NCI-H460 (cell line): ENCODE measurements around the gene GAB4. TPM values are rescaled to one million over a fixed set of nuclear protein-coding genes. Genes with fewer than 3 reads are reported as not detected.
"Not testable (repeated sequence)": the region's sequence is repeated elsewhere in the genome, so short reads cannot be mapped to it uniquely, and the experiment has no call there.

Source experiments
- DNase-seq: peaks from one replicate; pipeline ENCODE4 v3.0.0-alpha.2; 2016; ENCODE audit warnings: low read depth; ENCODE audit errors: extremely low read depth
- polyA plus RNA-seq: library from polyadenylated mRNA; depleted of rRNA; stranded (reverse); fragments of >200 nt; gene quantifications from 2 replicates; pipeline ENCODE4 v1.2.3, GENCODE V29; 2014; cell fraction: nucleus; rRNA removed
- total RNA-seq: library from RNA; depleted of rRNA; stranded (reverse); fragments of >200 nt; shearing (Covaris generic); gene quantifications from 2 replicates; pipeline ENCODE4 v1.2.3, GENCODE V29; 2014; rRNA removed

GAB4 gene
- total RNA-seq, result not detected in 2 replicates
- not detected in 2 replicates for polyA plus RNA-seq

GRCh38 chr22:17007852-17008731 is at the start of gene GAB4:
Gene GAB4, minus strand, starts transcription at chr22:17008222. Its CDS starts 108 bp downstream, at chr22:17008114.
- no peak for DNase-seq

- DNase-seq, result no peak
Observed at GRCh38 chr22:17056807-17057206, 48.8 kb upstream of the GAB4 start.

GRCh38 chr22:17056058-17056457 is 48.0 kb upstream of the GAB4 start:
- DNase-seq, result no peak

- no peak for DNase-seq
Observed at GRCh38 chr22:17047656-17048055, 39.6 kb upstream of the GAB4 start.

GRCh38 chr22:17046566-17047348 is 38.7 kb upstream of the GAB4 start:
- no peak for DNase-seq

GRCh38 chr22:17043521-17043920 is 35.5 kb upstream of the GAB4 start:
- DNase-seq, result no peak

- not testable (repeated sequence) for DNase-seq
Observed at GRCh38 chr22:17036842-17037711, 29.1 kb upstream of the GAB4 start.

- not testable (repeated sequence) for DNase-seq
Observed at GRCh38 chr22:17035976-17036841, 28.2 kb upstream of the GAB4 start.

GRCh38 chr22:17035246-17035645 is 27.2 kb upstream of the GAB4 start:
- no peak for DNase-seq

- DNase-seq, result not testable (repeated sequence)
Observed at GRCh38 chr22:17034532-17034931, 26.5 kb upstream of the GAB4 start.

- not testable (repeated sequence) for DNase-seq
Observed at GRCh38 chr22:17032277-17032676, 24.3 kb upstream of the GAB4 start.

- DNase-seq, result not testable (repeated sequence)
Observed at GRCh38 chr22:17024380-17024779, 16.4 kb upstream of the GAB4 start.

- not testable (repeated sequence) for DNase-seq
Observed at GRCh38 chr22:17015552-17015951, 7.5 kb upstream of the GAB4 start.

GRCh38 chr22:17014101-17014440 is 6.0 kb upstream of the GAB4 start:
- not testable (repeated sequence) for DNase-seq

GRCh38 chr22:17013396-17014100 is 5.5 kb upstream of the GAB4 start:
- DNase-seq, result no peak

GRCh38 chr22:17012267-17012666 is 4.2 kb upstream of the GAB4 start:
- no peak for DNase-seq

- no peak for DNase-seq
Observed at GRCh38 chr22:17009640-17010291, 1.7 kb upstream of the GAB4 start.

- no peak for DNase-seq
Observed at GRCh38 chr22:17007257-17007656, 765 bp downstream of the GAB4 start.
